Coronary artery (tissue), 2 donors: ENCODE measurements around the gene ADGRA1.
"Not testable (repeated sequence)": the region's sequence is repeated elsewhere in the genome, so short reads cannot be mapped to it uniquely, and the experiment has no call there.

Experiments
- DNase-seq: peaks from one replicate; pipeline ENCODE4 v3.0.0-alpha.2; 2017; ENCODE audit warnings: low spot score
- H3K27ac ChIP-seq, 2 donors: fragments of 200-600 bp; sonication (generic); one replicate each; pipeline ENCODE4 v1.5.1; 2016 to 2019
- H3K4me3 ChIP-seq: fragments of 200-600 bp; sonication (generic); 2 replicates; pipeline ENCODE4 v1.5.1; 2016; ENCODE audit warnings: mild to moderate bottlenecking, moderate library complexity
- TF ChIP-seq, protein P1 (sequence below): fragments of 200-600 bp; sonication (generic); IDR thresholded peaks from one replicate; pipeline ENCODE4 v1.5.1; 2019; ENCODE audit warnings: antibody characterized with exemption

The ADGRA1 gene

DNA sequence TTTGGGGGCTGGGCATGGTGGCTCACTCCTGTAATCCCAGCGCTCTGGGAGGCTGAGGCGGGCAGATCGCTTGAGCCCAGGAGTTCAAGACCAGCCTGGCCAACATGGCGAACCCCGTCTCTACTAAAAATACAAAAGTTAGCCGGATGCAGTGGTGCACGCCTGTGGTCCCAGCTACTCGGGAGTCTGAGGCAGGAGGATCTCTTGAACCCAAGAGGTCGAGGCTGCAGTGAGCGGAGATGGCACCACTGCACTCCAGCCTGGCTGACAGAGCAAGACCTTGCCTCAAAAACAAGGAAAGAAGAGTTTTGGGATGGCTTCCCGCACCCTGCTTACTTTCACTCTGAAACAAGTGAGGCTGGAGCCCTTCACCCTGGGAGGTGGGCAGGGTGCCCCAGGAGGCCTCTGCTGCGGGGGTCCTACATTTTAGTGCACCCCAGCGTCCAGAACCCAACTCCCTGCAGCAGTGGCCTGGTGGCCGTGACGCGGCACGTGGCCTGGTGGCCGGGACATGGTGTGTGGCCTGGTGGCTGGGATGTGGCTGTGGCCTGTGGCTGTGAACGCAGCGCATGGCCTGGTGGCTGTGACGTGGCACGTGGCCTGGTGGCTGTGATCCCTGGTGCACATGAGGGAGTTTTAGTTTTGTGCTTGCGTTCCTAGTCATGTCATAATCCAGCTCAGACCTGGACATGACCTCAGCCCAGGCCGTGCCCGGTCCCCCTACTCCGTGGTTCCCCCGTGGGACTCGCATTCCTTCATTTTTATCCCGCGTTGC is 81.6 kb downstream of the ADGRA1 start:
- peak; percentile 65 for DNase-seq
- TF ChIP-seq, protein P1, sequence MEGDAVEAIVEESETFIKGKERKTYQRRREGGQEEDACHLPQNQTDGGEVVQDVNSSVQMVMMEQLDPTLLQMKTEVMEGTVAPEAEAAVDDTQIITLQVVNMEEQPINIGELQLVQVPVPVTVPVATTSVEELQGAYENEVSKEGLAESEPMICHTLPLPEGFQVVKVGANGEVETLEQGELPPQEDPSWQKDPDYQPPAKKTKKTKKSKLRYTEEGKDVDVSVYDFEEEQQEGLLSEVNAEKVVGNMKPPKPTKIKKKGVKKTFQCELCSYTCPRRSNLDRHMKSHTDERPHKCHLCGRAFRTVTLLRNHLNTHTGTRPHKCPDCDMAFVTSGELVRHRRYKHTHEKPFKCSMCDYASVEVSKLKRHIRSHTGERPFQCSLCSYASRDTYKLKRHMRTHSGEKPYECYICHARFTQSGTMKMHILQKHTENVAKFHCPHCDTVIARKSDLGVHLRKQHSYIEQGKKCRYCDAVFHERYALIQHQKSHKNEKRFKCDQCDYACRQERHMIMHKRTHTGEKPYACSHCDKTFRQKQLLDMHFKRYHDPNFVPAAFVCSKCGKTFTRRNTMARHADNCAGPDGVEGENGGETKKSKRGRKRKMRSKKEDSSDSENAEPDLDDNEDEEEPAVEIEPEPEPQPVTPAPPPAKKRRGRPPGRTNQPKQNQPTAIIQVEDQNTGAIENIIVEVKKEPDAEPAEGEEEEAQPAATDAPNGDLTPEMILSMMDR: no peak
- Histone ChIP-seq H3K4me3 (no peak overlapping the region), H3K27ac (no peak overlapping the region)

GRCh38 chr10:133170092-133170491 is 82.4 kb downstream of the ADGRA1 start:
- no peak for DNase-seq
- TF ChIP-seq, protein P1: no peak
- Histone ChIP-seq H3K27ac (no peak overlapping the region), H3K4me3 (no peak overlapping the region)

DNA sequence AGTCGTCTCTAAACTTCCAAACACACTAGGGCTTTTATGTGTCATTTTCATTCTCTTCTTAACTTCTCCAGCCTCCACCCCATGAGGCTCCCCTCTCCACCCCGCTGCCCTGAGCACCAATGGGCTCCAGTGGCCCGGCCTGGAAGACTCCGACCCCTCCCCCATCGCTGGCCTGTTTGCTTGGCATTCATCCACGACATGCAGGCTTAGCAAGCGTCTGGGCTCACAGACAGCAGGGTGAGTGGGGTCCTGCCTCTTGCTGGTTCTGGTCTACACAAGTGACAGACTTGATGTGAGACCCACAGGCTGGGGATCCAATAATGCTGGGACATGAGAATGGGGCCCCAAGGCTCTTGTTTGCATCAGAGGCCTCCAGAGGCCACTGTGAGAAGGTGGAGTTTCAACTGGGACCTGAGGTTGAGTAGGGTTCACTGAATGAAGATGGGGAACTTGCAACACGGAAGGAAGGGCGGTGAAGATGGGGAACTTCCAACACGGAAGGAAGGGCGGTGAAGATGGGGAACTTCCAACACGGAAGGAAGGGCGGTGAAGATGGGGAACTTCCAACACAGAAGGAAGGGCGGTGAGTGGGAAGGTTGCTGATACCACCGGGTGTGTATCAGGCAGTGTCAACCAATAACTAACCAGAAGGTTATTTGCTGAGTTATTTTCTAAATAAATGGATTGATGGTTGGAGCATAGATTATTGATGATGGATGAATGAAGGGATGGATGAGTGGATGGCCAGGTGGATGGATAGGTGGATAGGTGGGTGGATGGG is 86.3 kb downstream of the ADGRA1 start:
- H3K27ac ChIP-seq: no peak overlapping the region
- DNase-seq: no peak
- no peak overlapping the region for H3K4me3 ChIP-seq
- TF ChIP-seq, protein P1: no peak

GRCh38 chr10:133174689-133175263 is 87.1 kb downstream of the ADGRA1 start:
- no peak overlapping the region for H3K27ac ChIP-seq
- H3K4me3 ChIP-seq: no peak overlapping the region
- TF ChIP-seq, protein P1: no peak
- DNase-seq: no peak

- not testable (repeated sequence) for DNase-seq, H3K27ac ChIP-seq, H3K4me3 ChIP-seq
These were observed 87.9 kb downstream of the ADGRA1 start for GRCh38 chr10:133175624-133176023.

- TF ChIP-seq, protein P1: no peak
- H3K27ac ChIP-seq: no peak overlapping the region
- H3K4me3 ChIP-seq: no peak overlapping the region
- DNase-seq: no peak
These were observed 88.8 kb downstream of the ADGRA1 start for GRCh38 chr10:133176546-133176945.

GRCh38 chr10:133177380-133178157 is 89.8 kb downstream of the ADGRA1 start:
- TF ChIP-seq, protein P1: no peak
- Histone ChIP-seq H3K4me3 (no peak overlapping the region), H3K27ac (no peak overlapping the region)
- DNase-seq: no peak
